Measurements from ENCODE around the gene BHLHE23. TPM values are rescaled to one million over a fixed set of nuclear protein-coding genes. Genes with fewer than 3 reads are reported as not detected.

The BHLHE23 gene
- total and polyA plus RNA-seq, 5 donors from 2014 or later: not detected

GRCh38 chr20:63027221-63027921 lies 20.6 kb upstream of the BHLHE23 start:
- Histone ChIP-seq H3K4me1 (ENCODE audit: control insufficient read depth, insufficient read depth, low read length, poor library complexity, severe bottlenecking) (no peaks in the 10 kb centered on the region), H3K4me3 (ENCODE audit: low read depth, low read length) (no peak overlapping the region), H3K9me3 (ENCODE audit: control insufficient read depth in 2 of 2, low read length in 2 of 2) (no peaks in the 10 kb centered on the region), H3K27ac (ENCODE audit: insufficient read depth, low read length, poor library complexity, severe bottlenecking) (no peak overlapping the region), H3K36me3 (ENCODE audit: control insufficient read depth, insufficient read depth, low read length) (no peaks in the 10 kb centered on the region), H3K27me3 (ENCODE audit: control insufficient read depth, insufficient read depth, low read length) (peaks cover 3% of the 10 kb centered on the region)
- Mint-ChIP-seq H3K27ac (no peak overlapping the region), H3K4me3 (no peak overlapping the region), H3K36me3 (no peaks in the 10 kb centered on the region), H3K9me3 (peaks cover 0 to 2% (median 0%) of the 10 kb centered on the region in 7 donors), H3K4me1 (peaks cover 0 to 5% (median 0%) of the 10 kb centered on the region in 4 donors), H3K27me3 (peaks cover 21% of the 10 kb centered on the region)
- DNase-seq (no peak), ATAC-seq (ENCODE audit: low read depth in 2 of 2) (no peak)

DNA sequence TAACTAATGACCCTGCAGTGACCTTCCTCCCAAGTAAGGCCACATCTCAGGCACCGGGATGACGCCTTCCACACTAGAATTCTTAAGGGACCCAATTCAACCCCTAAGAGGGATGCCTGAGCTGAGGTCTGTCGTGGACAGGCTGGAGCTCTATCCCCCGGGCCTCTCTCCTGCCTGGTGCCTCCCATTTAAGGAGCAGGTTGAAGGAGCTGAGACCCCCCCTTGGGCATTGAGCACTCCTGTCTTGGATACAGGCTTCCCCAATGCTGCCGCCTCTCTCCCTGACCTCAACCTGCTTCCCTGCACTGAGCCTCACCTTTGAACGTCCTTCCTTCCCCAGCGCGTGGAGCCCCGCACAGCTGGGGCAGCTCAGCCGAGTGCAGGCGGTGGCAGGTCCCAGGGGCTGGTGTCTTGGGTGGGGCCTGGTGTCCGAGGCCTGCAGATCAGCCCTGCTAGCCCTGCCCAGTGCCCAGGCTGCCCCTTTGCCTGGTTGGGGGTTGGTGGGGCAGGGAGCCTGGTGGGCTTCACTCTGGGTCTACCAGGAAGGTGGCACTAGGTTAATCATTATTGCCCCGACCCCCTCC lies 19.9 kb upstream of the BHLHE23 start:
- Histone ChIP-seq H3K4me1 (ENCODE audit: control insufficient read depth, insufficient read depth, low read length, poor library complexity, severe bottlenecking) (no peaks in the 10 kb centered on the region), H3K9me3 (ENCODE audit: control insufficient read depth in 2 of 2, low read length in 2 of 2) (no peaks in the 10 kb centered on the region), H3K4me3 (ENCODE audit: low read depth, low read length) (no peak overlapping the region), H3K27ac (ENCODE audit: insufficient read depth, low read length, poor library complexity, severe bottlenecking) (no peak overlapping the region), H3K27me3 (ENCODE audit: control insufficient read depth, insufficient read depth, low read length) (peaks cover 3% of the 10 kb centered on the region), H3K36me3 (ENCODE audit: control insufficient read depth, insufficient read depth, low read length) (no peaks in the 10 kb centered on the region)
- peaks cover 0 to 5% (median 0%) of the 10 kb centered on the region in 4 donors for H3K4me1 Mint-ChIP-seq
- H3K27me3 Mint-ChIP-seq: peaks cover 16% of the 10 kb centered on the region
- H3K27ac Mint-ChIP-seq: no peak overlapping the region
- no peak overlapping the region for H3K4me3 Mint-ChIP-seq
- no peaks in the 10 kb centered on the region for H3K36me3 Mint-ChIP-seq
- no peak for ATAC-seq (ENCODE audit: low read depth in 2 of 2)
- peaks cover 0 to 2% (median 0%) of the 10 kb centered on the region in 7 donors for H3K9me3 Mint-ChIP-seq
- no peak for DNase-seq

GRCh38 chr20:63025534-63026331 lies 19.0 kb upstream of the BHLHE23 start:
- peaks cover 14% of the 10 kb centered on the region for H3K27me3 Mint-ChIP-seq
- no peaks in the 10 kb centered on the region for H3K36me3 Mint-ChIP-seq
- H3K9me3 ChIP-seq (ENCODE audit: control insufficient read depth in 2 of 2, low read length in 2 of 2): no peaks in the 10 kb centered on the region
- H3K9me3 Mint-ChIP-seq: peaks cover 0 to 2% (median 0%) of the 10 kb centered on the region in 7 donors
- peak in 1 of 2 donors; percentile 41 for ATAC-seq (ENCODE audit: low read depth in 2 of 2)
- no peak overlapping the region for H3K27ac ChIP-seq (ENCODE audit: insufficient read depth, low read length, poor library complexity, severe bottlenecking)
- DNase-seq: peak in 1 of 3 donors; percentile 38
- H3K36me3 ChIP-seq (ENCODE audit: control insufficient read depth, insufficient read depth, low read length): no peaks in the 10 kb centered on the region
- H3K4me1 ChIP-seq (ENCODE audit: control insufficient read depth, insufficient read depth, low read length, poor library complexity, severe bottlenecking): no peaks in the 10 kb centered on the region
- peaks cover 0 to 5% (median 0%) of the 10 kb centered on the region in 4 donors for H3K4me1 Mint-ChIP-seq
- H3K27ac Mint-ChIP-seq: no peak overlapping the region
- H3K4me3 ChIP-seq (ENCODE audit: low read depth, low read length): no peak overlapping the region
- peaks cover 3% of the 10 kb centered on the region for H3K27me3 ChIP-seq (ENCODE audit: control insufficient read depth, insufficient read depth, low read length)
- no peak overlapping the region for H3K4me3 Mint-ChIP-seq

GRCh38 chr20:63024573-63025392 lies 18.0 kb upstream of the BHLHE23 start:
- Histone ChIP-seq H3K4me1 (ENCODE audit: control insufficient read depth, insufficient read depth, low read length, poor library complexity, severe bottlenecking) (no peaks in the 10 kb centered on the region), H3K27ac (ENCODE audit: insufficient read depth, low read length, poor library complexity, severe bottlenecking) (no peak overlapping the region), H3K36me3 (ENCODE audit: control insufficient read depth, insufficient read depth, low read length) (no peaks in the 10 kb centered on the region), H3K4me3 (ENCODE audit: low read depth, low read length) (no peak overlapping the region), H3K27me3 (ENCODE audit: control insufficient read depth, insufficient read depth, low read length) (peaks cover 3% of the 10 kb centered on the region), H3K9me3 (ENCODE audit: control insufficient read depth in 2 of 2, low read length in 2 of 2) (no peaks in the 10 kb centered on the region)
- Mint-ChIP-seq H3K9me3 (peaks cover 0 to 2% (median 0%) of the 10 kb centered on the region in 7 donors), H3K4me3 (no peak overlapping the region), H3K36me3 (no peaks in the 10 kb centered on the region), H3K4me1 (peaks cover 0 to 5% (median 0%) of the 10 kb centered on the region in 4 donors), H3K27me3 (peaks cover 14% of the 10 kb centered on the region), H3K27ac (no peak overlapping the region)
- ATAC-seq (ENCODE audit: low read depth in 2 of 2) (no peak), DNase-seq (no peak)

GRCh38 chr20:63023936-63024571 lies 17.3 kb upstream of the BHLHE23 start:
- Histone ChIP-seq H3K9me3 (ENCODE audit: control insufficient read depth in 2 of 2, low read length in 2 of 2) (no peaks in the 10 kb centered on the region), H3K27ac (ENCODE audit: insufficient read depth, low read length, poor library complexity, severe bottlenecking) (no peak overlapping the region), H3K36me3 (ENCODE audit: control insufficient read depth, insufficient read depth, low read length) (no peaks in the 10 kb centered on the region), H3K4me3 (ENCODE audit: low read depth, low read length) (no peak overlapping the region), H3K27me3 (ENCODE audit: control insufficient read depth, insufficient read depth, low read length) (peaks cover 3% of the 10 kb centered on the region), H3K4me1 (ENCODE audit: control insufficient read depth, insufficient read depth, low read length, poor library complexity, severe bottlenecking) (no peaks in the 10 kb centered on the region)
- Mint-ChIP-seq H3K36me3 (no peaks in the 10 kb centered on the region), H3K27ac (no peak overlapping the region), H3K27me3 (peaks cover 10% of the 10 kb centered on the region), H3K4me1 (peaks cover 0 to 5% (median 0%) of the 10 kb centered on the region in 4 donors), H3K9me3 (peaks cover 0 to 2% (median 0%) of the 10 kb centered on the region in 7 donors), H3K4me3 (no peak overlapping the region)
- ATAC-seq (ENCODE audit: low read depth in 2 of 2) (no peak), DNase-seq (no peak)

- H3K36me3 Mint-ChIP-seq: no peaks in the 10 kb centered on the region
- no peaks in the 10 kb centered on the region for H3K9me3 ChIP-seq (ENCODE audit: control insufficient read depth in 2 of 2, low read length in 2 of 2)
- H3K4me3 ChIP-seq (ENCODE audit: low read depth, low read length): no peak overlapping the region
- no peak overlapping the region for H3K27ac ChIP-seq (ENCODE audit: insufficient read depth, low read length, poor library complexity, severe bottlenecking)
- H3K9me3 Mint-ChIP-seq: peaks cover 0 to 2% (median 0%) of the 10 kb centered on the region in 7 donors
- no peak overlapping the region for H3K27ac Mint-ChIP-seq
- no peak overlapping the region for H3K4me3 Mint-ChIP-seq
- no peaks in the 10 kb centered on the region for H3K4me1 ChIP-seq (ENCODE audit: control insufficient read depth, insufficient read depth, low read length, poor library complexity, severe bottlenecking)
- no peaks in the 10 kb centered on the region for H3K36me3 ChIP-seq (ENCODE audit: control insufficient read depth, insufficient read depth, low read length)
- peaks cover 3% of the 10 kb centered on the region for H3K27me3 ChIP-seq (ENCODE audit: control insufficient read depth, insufficient read depth, low read length)
- DNase-seq: no peak
- no peak for ATAC-seq (ENCODE audit: low read depth in 2 of 2)
- H3K4me1 Mint-ChIP-seq: peaks cover 0 to 5% (median 0%) of the 10 kb centered on the region in 4 donors
- H3K27me3 Mint-ChIP-seq: peaks cover 16% of the 10 kb centered on the region
Measured at GRCh38 chr20:63023071-63023935, 16.5 kb upstream of the BHLHE23 start.
